Hippocampal formation (tissue), 2 donors: ENCODE results near the gene EXOSC7.
"Not testable (repeated sequence)": the region's sequence is repeated elsewhere in the genome, so short reads cannot be mapped to it uniquely, and the experiment has no call there.

Experiments
- DNase-seq, 2 donors: peaks; one replicate each; lab custom pipeline; 2025; lab: John Stamatoyannopoulos, UW

Gene EXOSC7

DNA sequence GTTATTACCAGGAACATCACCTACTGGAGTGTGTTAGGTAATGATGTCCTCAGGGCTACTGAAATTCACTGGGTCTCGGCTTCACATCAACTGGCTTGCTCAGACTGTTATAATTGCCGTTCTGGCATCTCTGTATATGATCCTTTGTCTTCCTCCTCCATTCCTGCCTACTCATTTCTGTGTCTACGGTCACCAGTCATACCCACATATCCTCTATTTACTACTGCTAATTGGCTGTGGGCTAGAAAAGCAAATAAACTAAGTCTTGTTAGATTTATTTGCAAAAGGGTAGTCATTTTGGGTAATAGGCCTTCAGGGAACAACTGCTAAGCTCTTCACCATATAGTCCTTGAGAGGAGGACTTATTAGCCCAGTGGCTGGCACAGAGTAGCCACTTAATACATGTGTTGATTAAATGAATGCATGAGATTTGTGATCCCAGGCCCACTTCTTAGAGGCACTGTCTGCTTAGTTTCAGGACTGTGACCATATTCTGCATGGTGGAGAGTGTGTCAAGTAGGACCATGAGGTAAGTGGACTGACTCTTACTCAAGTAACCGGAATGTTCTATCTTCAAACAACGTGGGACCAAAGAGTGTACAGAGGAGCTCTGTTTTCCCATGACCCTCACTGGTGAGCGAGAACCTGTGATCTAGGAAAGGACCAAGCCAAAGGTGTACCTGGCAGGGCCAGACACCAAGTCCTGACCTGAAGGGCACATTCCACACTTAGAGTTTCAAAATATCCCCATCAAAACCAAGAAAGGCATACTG lies 13.2 kb upstream of the EXOSC7 start:
- no peak for DNase-seq

DNA sequence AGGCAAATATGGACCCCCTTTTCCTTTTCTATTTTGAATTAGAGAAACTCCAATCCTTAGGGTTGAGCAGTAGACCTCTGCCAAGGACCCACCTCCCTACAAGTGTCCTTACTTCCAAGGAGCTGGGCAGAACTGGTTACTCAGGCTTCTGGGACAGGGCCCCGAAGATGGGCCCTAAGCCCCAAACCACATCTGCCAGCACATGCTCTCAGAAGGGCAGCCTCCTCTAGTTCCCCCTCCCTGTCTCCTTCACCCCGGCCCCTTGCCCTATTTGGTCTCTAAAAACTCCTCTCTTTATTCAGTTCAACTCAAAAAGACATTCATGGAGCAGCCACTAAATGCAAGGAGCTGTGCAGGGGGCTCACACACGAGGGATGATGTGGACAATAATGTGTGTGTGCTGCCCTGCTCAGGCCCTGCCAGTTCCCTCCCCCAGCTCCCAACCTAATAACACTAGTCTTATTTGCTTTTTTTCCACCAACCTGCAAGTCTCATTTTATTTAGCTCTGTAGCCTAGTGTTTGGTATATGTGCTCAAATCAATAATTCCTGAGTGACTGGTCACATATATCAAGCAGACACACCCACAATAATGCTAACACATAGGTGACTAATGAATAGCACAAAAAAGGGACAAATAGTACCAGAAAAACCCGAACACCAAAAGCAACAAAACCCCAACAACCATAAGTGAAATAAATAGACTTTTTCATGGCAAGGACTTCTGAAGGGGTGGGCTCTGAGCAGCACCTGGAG lies 12.3 kb upstream of the EXOSC7 start:
- no peak for DNase-seq

DNA sequence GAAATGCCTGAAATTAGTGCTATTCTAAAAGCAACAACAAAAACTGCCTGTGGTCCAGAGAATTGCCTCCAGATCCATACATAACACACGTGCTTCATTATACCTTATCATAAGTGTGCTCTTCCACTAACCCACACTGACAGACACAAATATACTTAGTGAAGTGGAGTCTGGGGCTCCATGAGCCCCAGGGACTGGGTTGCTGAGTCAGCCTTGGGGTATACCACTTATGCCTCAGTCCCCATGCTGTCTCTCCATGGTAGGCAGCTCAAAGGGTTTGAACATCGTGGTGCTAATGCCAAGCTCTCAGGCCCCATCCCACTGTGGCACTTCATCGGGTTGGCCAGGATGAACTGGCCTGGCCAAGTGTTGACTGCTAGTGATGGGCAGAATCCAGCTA lies 10.9 kb upstream of the EXOSC7 start:
- no peak for DNase-seq

DNA sequence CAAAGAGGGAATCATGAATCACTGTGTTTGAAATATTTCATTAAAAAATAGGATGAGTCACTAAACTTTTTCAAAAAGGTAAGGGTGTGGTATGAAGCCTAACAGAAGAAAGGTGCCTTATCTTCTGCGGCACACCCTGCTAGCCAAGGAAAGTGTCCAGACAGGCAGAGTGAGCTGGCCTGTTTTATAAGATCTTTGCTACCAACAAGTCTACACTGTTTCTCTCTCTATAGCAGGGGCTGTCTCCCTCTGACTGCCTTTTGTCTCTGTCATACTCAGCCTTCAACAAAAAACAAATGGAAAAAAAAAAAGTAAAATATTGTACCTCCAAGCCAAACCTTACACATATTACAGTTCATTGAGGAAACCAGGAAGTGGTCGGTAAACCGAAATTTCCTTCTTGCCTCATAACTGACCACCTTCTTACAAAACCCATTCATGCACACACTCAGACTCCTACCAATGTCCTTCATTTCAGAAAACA lies 9.2 kb upstream of the EXOSC7 start:
- DNase-seq = no peak

DNA sequence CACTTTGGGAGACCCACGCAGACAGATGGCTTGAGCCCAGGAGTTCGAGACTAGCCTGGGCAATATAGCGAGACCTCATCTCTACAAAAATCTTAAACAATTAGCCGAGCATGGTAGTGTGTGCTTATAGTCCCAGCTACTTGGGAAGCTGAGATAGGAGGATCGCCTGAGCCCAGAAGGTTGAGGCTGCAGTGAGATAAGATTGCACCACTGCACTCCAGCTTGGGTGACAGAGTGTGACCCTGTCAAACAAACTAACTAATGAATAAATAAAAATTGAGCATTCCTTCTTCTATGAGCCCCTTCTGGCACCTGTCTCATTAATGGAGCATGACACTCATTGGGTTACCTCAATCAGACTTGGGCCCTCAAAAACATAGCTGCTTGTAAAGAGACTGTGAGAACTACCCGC lies 7.6 kb upstream of the EXOSC7 start:
- DNase-seq = no peak

DNA sequence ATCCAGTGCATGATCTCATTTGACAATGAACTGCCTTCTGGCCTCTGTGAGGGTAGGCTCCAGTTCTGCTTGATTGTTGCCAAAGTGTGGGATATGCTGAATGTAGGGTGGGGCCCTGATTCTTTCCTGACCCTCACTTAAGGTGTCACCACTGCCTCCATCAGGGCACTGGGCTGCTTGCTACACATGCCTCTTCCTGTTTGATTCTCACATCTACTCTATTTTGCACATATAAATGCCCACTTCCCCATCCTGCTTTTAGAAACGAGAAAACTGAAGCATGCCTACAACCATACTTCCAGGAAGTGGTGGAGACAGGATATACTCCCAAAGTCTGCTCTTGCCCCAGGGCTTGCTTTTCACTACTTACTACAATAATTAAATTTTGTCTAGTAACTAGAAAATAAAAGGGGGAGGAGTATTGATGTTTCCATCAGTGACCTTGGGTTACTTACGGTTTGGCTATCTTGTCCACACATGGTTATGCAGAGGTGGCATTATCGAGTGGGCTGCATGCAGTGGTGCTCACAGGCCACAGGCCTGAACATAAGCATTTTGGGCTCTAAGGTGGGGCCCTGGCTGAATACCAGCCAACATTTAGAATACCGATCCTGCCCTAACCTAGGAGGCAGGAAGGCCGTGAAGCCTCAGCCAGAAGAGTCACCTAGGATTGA lies 6.8 kb upstream of the EXOSC7 start:
- no peak for DNase-seq

DNA sequence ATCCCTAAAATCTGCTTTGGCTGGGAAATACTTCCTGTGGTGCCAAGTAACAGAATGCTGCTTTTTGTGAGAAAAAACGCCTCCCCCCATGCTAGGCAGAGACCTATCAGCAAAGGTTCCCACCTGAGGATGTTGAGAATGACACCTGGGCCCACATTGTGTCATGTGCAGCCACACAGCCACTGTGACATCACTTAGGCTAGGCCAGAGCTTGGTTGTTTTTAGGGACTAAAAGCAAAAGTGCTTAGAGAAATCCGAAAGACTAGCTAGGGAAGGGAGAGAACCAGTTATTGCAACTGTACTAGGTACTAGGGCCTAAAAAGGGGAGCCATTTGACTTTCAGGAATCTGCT lies 6.2 kb upstream of the EXOSC7 start:
- no peak for DNase-seq

DNA sequence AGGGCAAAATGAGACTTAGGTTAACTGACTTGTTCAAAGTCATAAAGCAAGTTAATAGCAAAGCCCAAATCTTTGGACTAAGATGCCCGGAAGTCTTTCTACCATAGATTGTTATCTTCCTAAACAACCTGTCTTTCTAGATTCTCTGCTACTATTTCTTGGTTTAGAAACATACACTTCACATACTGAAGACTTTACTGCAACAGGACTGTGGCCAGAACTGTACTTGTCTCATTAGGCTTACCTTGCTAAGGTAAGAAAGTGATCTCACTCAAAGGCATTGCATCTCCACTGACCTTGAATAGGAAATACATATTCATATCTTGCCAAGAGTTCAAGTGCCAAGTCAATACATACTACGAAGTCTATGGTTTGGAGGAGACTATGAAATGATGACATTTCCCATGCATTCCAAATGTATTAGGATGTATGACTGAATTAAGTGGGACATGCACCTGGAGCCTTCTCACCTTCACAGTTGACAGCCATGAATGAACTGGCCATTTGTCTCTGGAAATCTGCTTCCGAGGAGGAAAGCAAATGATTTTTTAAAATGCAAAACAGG lies 5.0 kb upstream of the EXOSC7 start:
- DNase-seq = no peak

DNA sequence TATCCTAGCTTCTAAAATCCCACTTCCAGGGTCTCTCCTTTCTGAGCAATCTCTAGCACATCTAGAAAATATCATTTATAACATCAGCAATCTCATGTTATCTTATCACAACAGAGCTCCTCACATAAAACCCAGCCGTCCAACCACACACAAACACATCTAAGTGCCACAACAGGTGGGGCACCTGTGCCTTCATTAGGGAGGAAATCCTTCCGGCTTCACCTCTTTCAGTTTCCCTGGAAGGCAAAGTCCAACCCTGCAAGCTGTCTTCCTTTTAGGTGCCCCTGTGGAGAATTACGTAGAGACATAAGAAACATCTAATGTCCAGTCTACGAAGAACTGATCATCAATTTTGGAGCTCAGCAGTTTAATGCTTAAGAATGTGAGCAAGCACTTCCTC lies 1.6 kb upstream of the EXOSC7 start:
- DNase-seq = no peak

DNA sequence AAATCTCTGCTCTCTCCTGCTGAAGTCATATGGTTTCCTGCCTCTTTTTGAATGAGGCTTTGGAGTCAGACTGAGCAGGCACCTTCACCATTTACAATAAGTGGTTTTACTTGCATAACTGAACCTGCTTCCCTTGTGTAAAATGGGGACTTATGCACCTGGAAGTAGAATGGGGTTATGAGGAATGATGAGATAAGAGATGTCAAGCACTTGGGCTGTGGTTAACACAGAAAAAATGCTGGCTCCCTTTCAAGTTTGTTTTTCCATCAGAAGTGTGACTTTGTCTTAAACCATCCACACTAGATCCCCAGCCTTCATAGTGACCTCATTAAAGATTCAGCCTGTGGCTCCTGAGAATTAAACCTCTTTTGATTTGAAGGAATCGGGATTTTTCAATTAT lies 5.2 kb downstream of the EXOSC7 start:
- DNase-seq = no peak

DNA sequence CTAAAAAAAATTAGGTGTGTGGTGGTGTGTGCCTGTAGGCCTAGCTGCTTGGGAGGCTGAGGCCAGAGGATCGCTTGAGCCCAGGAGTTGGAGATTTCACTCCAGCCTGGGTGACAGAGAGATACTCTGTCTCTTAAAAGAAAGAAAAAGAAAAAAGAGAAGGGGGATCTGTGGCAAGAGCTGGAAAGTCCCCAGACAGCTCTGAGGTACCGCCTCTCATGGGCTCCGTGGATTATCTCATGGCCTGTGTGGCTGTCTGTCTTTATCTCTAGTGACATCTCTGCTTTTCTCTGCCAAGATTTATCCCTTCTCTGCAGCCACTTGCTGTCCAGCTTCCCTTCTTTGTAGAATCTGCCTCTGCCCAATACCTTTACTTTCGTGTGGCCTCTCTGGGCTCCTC lies 5.7 kb downstream of the EXOSC7 start:
- no peak for DNase-seq

DNA sequence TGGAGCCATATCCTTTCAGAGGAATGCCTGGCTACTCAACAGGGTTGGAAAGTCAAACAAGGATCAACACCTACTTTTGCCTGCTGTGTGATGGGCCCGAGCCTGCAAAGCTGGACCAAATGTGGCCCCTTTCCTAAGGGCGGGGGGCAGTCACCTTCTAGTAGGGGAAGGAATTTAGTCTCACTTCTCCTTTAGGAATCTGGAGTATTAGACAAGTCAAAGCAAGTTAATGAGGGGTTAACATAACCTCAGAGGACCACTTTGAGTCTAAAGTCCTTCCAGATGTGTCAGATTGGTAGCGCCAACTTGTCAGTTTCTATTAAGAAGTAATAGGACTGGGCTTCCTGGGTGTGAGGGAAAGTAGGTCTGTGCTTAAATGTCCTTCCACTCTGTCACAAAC lies 6.8 kb downstream of the EXOSC7 start:
- DNase-seq = no peak

DNA sequence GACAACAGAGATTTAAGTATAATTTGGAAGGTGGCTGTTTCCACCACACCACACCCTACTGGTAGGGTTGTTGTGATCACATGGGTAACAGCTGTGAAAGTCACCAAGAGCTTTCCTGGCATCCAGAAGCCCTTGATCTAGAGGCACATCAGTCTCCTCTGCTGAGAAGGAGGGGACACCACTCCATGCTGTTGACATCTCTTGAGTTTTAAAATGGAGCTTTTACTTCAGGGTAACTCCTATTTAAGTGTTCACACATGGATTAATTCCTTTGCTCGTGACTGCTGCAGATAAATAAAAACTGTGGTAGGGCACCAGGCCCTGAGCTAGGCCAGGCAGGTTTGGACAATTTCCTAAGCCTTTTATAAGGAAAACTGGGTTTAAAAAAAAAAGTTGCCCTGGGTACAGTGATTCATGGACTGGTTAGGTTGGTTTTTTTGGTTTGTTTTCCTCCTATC lies 7.5 kb downstream of the EXOSC7 start:
- no peak for DNase-seq

DNA sequence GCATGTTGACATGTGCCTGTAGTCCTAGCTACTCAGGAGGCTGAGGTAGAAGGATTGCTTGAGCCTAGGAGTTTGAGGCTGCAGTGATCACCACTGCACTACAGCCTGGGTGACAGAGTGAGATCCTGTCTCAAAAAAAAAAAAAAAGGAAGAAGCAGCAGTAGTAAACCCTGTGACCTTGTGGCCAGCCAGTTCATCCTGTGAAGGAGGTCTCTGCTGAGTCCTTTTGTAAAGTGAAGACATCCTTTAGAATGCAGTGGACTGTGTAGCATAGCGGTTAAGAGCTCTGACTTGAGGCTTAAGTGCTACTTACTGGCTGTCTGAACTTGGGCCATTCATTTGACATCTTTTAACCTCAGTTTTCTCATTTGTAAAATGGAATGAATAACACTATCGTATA lies 8.3 kb downstream of the EXOSC7 start:
- DNase-seq = no peak

DNA sequence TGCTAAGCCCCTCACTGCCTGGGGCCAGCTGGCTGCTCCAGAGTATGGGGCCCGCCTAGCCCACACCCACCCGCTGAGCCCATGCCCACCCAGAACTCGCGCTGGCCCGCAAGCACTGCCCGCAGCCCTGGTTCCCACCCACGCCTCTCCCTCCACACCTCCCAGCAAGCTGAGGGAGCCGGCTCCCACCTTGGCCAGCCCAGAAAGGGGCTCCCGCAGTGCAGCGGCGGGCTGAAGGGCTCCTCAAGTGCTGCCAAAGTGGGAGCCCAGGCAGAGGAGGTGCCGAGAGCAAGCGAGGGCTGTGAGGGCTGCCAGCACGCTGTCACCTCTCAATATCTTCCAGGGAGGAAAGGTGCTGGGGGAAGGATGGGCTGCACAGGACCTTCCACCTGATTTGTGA lies 10.3 kb downstream of the EXOSC7 start:
- DNase-seq = not testable (repeated sequence)

DNA sequence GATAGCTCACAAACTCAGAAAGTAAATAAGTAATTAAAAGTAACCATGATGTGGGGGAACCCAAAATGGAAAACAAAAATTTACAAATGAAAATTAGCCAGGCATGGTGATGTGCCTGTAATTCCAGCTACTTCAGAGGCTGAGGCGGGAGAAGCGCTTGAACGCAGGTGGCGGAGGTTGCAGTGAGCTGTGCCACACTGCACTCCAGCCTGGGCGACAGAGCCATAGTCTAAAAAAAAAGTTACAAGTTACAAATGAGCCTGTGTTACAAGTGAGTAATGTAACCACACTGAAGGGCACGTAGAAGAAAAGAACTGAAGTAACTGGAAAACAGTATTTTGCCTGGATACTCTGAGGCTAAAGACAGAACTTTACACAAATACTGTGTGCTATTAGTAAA lies 11.3 kb downstream of the EXOSC7 start:
- DNase-seq = no peak

DNA sequence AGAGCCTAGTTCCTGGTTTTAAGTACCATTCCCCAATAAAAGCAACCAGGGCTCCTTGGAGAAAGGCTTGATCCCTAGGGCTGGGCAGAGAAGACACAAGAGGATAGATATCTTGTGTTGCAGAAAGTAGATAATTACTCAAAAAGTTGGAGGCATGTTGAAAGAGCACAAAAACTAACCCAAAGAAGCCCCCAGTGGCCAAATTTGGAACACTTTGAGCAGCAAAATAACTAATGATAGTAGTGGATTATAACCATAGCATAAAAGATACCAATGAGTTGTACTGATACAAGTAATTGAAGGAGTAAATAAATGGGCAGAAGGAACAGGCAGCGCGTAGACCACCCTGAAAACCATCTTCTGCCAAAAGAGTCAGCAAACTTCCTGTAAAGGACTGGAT lies 12.0 kb downstream of the EXOSC7 start:
- DNase-seq = no peak

DNA sequence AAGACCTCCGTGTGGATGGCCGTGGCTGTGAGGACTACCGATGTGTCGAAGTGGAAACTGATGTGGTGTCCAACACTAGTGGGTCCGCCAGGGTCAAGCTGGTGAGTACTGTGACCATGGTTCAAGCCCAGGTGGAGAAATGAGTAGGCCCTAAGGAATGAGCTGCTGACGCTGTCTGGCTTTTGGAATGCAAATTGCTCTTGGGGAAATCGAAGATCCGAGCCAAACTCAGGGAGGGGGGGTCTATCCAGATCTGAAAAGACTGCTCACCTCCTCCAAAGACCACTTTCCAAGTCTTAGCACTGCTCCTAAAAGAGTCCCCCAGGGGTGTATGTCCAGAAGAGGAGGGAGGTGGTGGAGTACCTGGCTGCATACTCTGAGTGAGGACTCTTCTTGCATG lies 13.1 kb downstream of the EXOSC7 start:
- no peak for DNase-seq

DNA sequence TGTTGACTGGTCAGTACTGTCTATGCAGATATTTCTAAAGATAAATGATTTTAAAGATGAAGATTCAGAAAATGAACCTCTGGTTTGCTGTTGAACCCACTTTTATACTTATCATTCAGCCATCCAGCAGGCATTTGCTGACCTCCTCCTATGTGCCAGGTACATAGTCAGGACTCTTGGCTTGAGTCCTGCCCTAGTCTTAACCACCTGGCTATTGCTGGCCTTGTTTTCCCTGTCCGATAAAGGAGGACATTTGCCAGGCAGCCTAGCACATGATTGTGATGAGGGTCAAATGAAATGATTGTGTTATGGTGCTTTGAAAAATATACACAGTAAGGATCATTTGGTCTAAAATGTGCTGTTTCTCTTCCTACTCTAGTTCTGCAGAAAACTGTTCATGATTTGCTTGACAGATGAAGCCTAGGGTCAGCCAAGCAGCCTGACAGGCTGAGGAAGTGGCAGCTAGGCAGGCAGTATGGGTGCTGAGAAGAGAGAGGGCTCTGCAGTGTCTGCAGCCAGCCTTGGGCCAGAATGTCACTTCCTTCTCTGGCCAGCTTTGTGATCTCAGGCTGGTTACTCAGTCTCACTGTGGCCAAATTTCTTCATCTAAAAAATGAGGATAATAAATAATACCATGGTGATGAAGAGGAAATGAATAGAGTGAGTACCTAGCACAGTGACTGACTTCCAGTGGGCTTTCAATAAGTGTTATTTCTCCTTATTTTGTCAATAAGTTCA lies 13.8 kb downstream of the EXOSC7 start:
- DNase-seq = no peak

DNA sequence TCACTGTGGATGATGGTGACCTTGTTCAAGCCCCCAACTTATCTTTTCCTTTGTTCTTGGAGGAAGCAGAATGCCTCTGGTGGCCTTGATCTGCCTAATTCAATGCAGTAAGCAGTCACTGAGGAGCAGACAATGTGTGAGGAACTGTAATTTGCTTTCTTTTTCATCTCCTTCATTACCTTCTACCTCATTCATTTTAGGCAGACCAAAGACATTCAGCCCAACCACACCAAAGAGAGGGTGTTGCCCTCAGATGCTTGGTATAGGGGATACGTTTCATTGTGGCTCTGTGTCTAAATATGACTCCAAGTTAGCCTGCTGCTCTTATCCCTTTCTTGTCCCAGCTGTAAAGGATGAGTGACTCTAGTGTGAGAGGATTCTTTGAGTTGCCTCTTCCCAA lies 15.3 kb downstream of the EXOSC7 start:
- no peak for DNase-seq

DNA sequence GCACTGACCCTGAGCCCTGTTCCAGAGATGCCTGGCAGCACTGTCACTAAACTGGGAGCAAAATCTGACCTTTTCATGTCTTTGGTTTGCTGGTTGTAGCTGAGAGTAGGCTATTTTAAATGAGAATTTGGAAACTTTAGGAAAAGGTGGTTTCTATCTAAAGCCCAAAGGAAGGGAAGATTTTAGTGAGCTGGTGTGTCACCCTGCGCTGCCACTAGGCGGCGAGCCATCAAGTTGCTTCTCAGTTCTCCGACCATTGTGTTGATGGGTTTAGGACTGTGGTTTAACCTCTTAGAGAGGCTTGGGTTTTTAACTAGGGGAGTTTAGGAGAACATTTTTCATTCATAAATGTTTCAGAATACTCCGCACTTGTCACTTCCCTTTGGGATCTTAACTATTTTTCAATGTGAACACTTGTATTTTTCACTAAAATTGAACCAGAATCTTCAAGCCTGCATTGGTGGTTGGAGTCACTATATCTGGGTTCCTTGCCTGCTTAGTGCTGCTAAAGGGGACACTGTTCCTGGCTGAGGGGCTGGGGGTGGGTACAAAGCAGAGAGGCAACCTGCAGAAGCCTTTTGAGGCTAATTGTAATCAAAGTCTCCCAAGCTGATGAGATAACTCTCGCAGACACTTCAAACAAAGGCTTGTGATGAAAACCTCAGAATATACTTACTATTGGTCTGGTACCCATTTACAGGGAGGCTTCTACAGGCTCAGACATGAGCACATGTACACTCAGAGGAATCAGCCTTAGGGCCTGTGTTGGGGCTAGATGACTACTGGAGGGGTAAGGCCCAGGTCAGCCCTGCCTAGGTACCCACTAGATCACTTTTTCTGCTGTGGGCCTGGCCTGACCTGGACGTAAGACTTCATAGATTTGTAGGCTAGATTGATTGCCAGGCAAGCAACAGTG lies 16.8 kb downstream of the EXOSC7 start:
- DNase-seq = no peak
